GM21526 (cell line): ENCODE data around the gene TRIM45.
A peak's percentile ranks its signal among the peaks of the same experiment; 100 is the strongest.
"Not testable (repeated sequence)": the region's sequence is repeated elsewhere in the genome, so short reads cannot be mapped to it uniquely, and the experiment has no call there.

Source experiments
- ATAC-seq: cut with Tn5 transposase; IDR thresholded peaks from one replicate; pipeline ENCODE4 v1.9.1; 2021; ENCODE audit warnings: moderate library complexity; ENCODE audit not compliant: unreplicated experiment, low FRiP score

The TRIM45 gene

GRCh38 chr1:117136749-117137148 lies 15.2 kb upstream of the TRIM45 start:
- ATAC-seq, result no peak

- ATAC-seq, result no peak
Observed at GRCh38 chr1:117135329-117135728, 13.8 kb upstream of the TRIM45 start.

DNA sequence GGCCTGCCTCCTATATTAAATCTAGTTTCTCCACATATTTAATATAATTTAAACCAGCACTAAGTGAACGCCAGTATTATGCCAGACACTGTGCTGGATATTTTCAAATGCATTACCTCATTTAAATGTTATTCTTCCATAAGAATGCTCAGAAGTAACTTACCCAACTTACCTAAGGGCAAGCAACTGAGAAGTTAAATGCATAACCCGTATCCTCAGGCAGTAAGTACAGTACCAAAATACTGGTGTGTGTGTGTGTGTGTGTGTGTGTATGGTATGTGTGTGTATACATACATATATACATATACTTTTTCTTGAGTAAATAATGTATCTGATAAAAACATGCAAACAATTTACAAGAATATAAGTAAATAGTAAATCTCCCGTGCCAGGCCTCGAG lies 9.0 kb upstream of the TRIM45 start:
- no peak for ATAC-seq

- ATAC-seq, result no peak
Observed at GRCh38 chr1:117128323-117129079, 7.0 kb upstream of the TRIM45 start.

- no peak for ATAC-seq
Observed at GRCh38 chr1:117127795-117128194, 6.2 kb upstream of the TRIM45 start.

DNA sequence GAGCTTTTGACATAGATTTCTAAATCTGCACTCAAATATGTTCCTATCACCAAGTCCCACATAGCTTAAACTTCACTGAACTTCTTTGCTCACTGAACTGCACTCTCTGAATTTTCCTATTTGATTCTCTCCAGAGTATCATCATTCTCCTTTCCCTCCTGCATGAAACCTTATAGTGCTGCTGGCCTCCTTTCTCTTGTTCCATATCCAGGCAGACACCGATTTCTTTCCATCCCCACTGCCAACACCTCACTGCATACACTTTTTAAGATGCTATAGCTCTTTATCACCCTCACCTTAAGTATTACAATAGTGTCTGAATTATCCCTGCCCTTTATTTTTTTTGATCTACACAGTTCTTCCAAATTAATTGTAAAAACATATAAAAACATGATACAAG lies 3.1 kb upstream of the TRIM45 start:
- no peak for ATAC-seq

GRCh38 chr1:117123274-117123673 lies 1.7 kb upstream of the TRIM45 start:
- no peak for ATAC-seq

GRCh38 chr1:117122330-117123025 lies 929 bp upstream of the TRIM45 start:
- no peak for ATAC-seq

DNA sequence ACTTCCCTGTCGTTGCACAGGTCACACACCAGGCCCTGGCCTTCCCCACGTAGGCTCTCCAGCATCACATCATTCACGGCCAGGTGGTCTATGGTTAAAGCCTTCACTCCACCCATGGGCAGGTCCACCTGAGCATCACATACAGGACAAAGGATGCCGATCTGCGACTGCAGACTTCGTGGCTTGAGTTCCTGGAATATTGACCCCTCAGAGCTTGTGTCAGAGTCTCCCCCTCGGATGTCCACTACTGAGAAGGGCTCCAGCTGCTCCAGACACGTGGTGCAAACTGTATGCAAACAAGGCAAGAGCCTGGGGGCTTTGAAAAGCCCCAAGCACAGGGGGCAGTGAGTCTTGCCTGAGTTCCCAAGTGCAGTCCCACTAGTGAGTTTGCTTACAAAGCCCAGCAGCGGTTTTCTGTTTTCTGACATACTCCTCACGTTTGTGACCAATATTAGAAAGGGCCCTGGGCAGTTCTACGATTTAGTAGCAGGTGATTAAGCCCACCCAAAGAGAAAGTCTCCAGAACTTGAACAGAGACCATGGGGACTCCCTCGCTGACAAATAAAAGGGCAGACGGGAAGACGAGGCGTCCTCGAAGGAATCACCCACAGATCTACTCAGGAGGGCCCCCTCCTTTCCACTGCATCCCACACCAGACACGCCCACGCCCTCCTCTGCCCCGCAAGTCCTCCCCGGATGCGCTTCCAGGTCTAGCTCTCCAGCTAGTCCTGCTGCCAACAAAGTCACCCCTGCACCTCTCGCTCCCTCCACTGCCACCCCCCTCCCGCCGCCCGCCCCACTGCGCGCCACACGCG lies 568 bp downstream of the TRIM45 start:
- peak; percentile 5 for ATAC-seq

GRCh38 chr1:117119144-117119543 lies 2.4 kb downstream of the TRIM45 start:
- not testable (repeated sequence) for ATAC-seq

GRCh38 chr1:117118137-117118536 lies 3.4 kb downstream of the TRIM45 start:
- ATAC-seq, result no peak

- ATAC-seq, result no peak
Observed at GRCh38 chr1:117117697-117118096, 3.9 kb downstream of the TRIM45 start.

DNA sequence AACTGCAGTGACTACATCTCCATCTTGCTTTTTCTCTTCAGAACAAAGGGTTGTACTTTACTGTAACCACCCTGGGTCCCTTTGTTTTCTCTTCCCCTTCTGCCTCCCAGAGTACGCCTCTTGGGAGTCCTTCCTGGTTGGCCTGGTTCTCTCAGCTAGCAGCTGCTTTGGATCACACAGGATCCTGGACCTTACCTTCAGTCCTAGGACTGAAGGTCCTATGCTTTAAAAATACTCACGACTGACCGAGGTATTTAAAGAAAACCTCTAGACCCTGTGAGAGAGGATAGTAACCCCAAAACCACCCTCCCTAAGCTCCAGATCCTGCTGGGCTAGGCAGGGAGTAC lies 4.8 kb downstream of the TRIM45 start:
- no peak for ATAC-seq

- no peak for ATAC-seq
Observed at GRCh38 chr1:117116090-117116783, 5.3 kb downstream of the TRIM45 start.

DNA sequence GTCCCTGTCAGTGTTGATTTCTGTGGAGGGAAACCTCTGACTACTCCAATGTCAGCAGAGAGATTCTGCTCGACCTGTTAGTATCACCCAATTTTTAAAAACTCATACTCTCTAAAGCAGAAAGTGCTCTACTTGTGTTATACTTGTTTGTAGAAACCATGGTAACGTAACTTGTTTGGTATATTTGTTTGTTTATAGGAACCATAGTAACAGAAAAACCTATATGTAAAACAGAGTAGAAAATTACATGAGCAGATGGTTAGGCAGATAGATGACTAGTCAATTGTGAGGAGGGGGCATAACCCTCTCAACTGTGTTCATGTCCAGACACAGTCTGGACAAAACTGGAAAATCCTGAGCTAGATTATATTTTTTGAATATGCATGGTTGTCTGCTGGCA lies 6.7 kb downstream of the TRIM45 start:
- no peak for ATAC-seq

- no peak for ATAC-seq
Observed at GRCh38 chr1:117113199-117113598, 8.3 kb downstream of the TRIM45 start.

DNA sequence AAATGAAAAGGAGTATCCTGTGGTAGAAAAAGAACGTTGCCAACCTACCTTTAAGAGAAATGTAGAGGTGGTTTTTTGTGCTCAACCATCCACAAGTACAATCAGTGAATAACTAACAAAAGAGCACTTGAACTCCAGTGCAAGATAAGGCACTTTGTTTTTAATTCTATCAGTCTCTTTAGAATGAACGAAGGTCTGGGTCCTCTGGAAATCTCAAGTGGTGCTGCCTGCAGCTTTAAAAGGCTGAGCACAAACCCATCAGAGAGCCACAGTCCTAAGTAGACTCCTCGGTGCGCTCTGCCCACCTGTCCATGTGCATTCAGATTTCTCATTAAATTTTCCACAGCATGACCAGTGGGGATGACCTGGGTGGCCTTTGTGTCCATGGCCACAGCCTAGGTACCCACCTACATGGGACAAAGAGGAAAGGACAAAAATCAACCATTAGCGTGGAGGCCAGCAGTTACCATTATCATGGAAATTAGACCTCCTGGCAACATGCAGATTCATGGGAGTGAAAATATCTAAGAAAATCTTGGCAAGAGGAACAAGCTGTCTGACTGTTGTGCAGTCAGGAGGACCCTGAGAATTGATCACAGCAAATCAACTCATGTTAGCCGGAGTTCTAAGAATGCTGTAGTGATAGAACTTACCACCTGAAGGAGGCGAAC lies 9.4 kb downstream of the TRIM45 start:
- ATAC-seq, result no peak

GRCh38 chr1:117110774-117111173 lies 10.8 kb downstream of the TRIM45 start:
- no peak for ATAC-seq

- ATAC-seq, result no peak
Observed at GRCh38 chr1:117107364-117107763, 14.2 kb downstream of the TRIM45 start.

DNA sequence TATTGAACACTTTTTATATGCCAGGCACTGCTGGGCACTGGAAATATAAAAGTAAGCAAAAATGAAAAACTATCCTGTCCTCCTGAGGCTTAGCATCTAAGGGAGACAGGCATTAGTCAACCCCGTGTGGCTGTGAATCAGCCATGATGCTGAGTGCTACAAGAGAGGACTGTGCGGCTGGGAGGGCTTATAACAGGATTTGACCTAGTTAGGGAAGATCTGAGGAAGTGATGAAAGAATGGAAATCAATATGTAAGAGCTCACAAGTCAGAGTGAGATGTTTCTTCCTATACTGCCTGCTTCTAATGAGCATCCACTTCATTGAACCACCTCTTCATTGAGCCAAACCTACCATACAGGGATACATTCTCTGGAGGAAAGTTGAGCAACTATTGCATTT lies 15.1 kb downstream of the TRIM45 start:
- no peak for ATAC-seq
